Neural cell (in vitro differentiated cells): ENCODE measurements around the gene ME2. TPM values are rescaled to one million over a fixed set of nuclear protein-coding genes. Genes with fewer than 3 reads are reported as not detected.

Source experiments
- H2AFZ ChIP-seq: fragments of 200-600, 300-800 bp; sonication (generic), shearing (Covaris generic); 2 replicates; pipeline ENCODE4 v1.6.0; 2014; ENCODE audit warnings: low read depth, mild to moderate bottlenecking, antibody characterized with exemption, low read length, moderate library complexity
- H3F3A ChIP-seq: fragments of 200-600 bp; shearing (Covaris generic); 2 replicates; pipeline ENCODE4 v1.6.1; 2016; ENCODE audit warnings: mild to moderate bottlenecking, moderate library complexity, mixed read lengths, antibody characterized with exemption, low read length; ENCODE audit not compliant: insufficient read depth, poor library complexity, severe bottlenecking
- H3K27ac ChIP-seq: fragments of 200-600, 300-800 bp; sonication (generic), shearing (Covaris generic); 2 replicates; pipeline ENCODE4 v1.5.1; 2014; ENCODE audit warnings: mild to moderate bottlenecking, low read length, moderate library complexity
- H3K27me3 ChIP-seq: fragments of 300-800, 200-600 bp; sonication (generic), shearing (Covaris generic); 2 replicates; pipeline ENCODE4 v1.6.0; 2014; ENCODE audit warnings: mild to moderate bottlenecking, low read depth, low read length, moderate library complexity; ENCODE audit not compliant: insufficient read depth
- H3K36me3 ChIP-seq: fragments of 300-800, 200-600 bp; sonication (generic), shearing (Covaris generic); 2 replicates; pipeline ENCODE4 v1.5.1; 2014; ENCODE audit warnings: mild to moderate bottlenecking, antibody characterized with exemption, low read length, moderate library complexity; ENCODE audit not compliant: insufficient read depth
- H3K4me2 ChIP-seq: fragments of 300-800, 200-600 bp; sonication (generic), shearing (Covaris generic); 2 replicates; pipeline ENCODE4 v1.6.0; 2014; ENCODE audit warnings: mild to moderate bottlenecking, low read length
- H3K4me3 ChIP-seq: fragments of 300-800, 200-600 bp; sonication (generic), shearing (Covaris generic); 2 replicates; pipeline ENCODE4 v1.5.1; 2014; ENCODE audit warnings: mild to moderate bottlenecking, low read length, moderate library complexity
- H3K79me2 ChIP-seq: fragments of 200-600 bp; shearing (Covaris generic); replicated peaks from 2 replicates; pipeline ENCODE4 v1.6.0; 2014; ENCODE audit warnings: mild to moderate bottlenecking, low read length, moderate library complexity; ENCODE audit not compliant: insufficient read depth
- H3K9ac ChIP-seq: fragments of 300-800, 200-600 bp; sonication (generic), shearing (Covaris generic); 2 replicates; pipeline ENCODE4 v1.6.1; 2016; ENCODE audit warnings: mild to moderate bottlenecking, low read length, mixed read lengths
- H3K9me2 ChIP-seq: fragments of 200-600 bp; shearing (Covaris generic); 2 replicates; pipeline ENCODE4 v1.6.1; 2016; ENCODE audit warnings: mild to moderate bottlenecking, low read length, mixed read lengths; ENCODE audit not compliant: insufficient read depth
- H3K9me3 ChIP-seq: fragments of 200-600, 300-800 bp; sonication (generic), shearing (Covaris generic); 2 replicates; pipeline ENCODE4 v1.6.1; 2016; ENCODE audit warnings: mild to moderate bottlenecking, mixed run types, low read length, moderate library complexity, mixed read lengths
- H4K20me1 ChIP-seq: fragments of 200-600 bp; shearing (Covaris generic); 2 replicates; pipeline ENCODE4 v1.6.1; 2016; ENCODE audit warnings: mild to moderate bottlenecking, mixed run types; ENCODE audit not compliant: insufficient read depth
- CTCF ChIP-seq: fragments of 450-650 bp; IDR thresholded peaks from 2 replicates; pipeline ENCODE4 v1.5.1; 2014; ENCODE audit warnings: antibody characterized with exemption, mild to moderate bottlenecking, moderate library complexity; ENCODE audit not compliant: poor library complexity, severe bottlenecking
- EP300 ChIP-seq: fragments of 450-650 bp; conservative IDR thresholded peaks from 2 replicates; pipeline ENCODE4 v1.6.1; 2014; ENCODE audit warnings: antibody characterized with exemption, mild to moderate bottlenecking, moderate library complexity; ENCODE audit not compliant: poor library complexity, severe bottlenecking
- EZH2 ChIP-seq: fragments of 200-600, 300-800 bp; shearing (Covaris generic), sonication (generic); IDR thresholded peaks from 2 replicates; pipeline ENCODE4 v1.6.1; 2014; ENCODE audit warnings: antibody characterized with exemption, low read length, borderline replicate concordance, mild to moderate bottlenecking; ENCODE audit not compliant: insufficient read depth, poor library complexity, severe bottlenecking
- MXI1 ChIP-seq: fragments of 450-650 bp; conservative IDR thresholded peaks from 2 replicates; pipeline ENCODE4 v1.6.1; 2014; ENCODE audit warnings: antibody characterized with exemption, mild to moderate bottlenecking; ENCODE audit not compliant: poor library complexity, severe bottlenecking
- POLR2AphosphoS5 ChIP-seq: IDR thresholded peaks from 2 replicates; pipeline ENCODE4 v1.6.1; 2012
- RAD21 ChIP-seq: fragments of 450-650 bp; conservative IDR thresholded peaks from 2 replicates; pipeline ENCODE4 v1.6.1; 2014; ENCODE audit warnings: antibody characterized with exemption, mild to moderate bottlenecking, moderate library complexity
- REST ChIP-seq: IDR thresholded peaks from 2 replicates; pipeline ENCODE4 v1.6.1; 2012; ENCODE audit warnings: borderline replicate concordance
- SMC3 ChIP-seq: fragments of 450-650 bp; conservative IDR thresholded peaks from 2 replicates; pipeline ENCODE4 v1.6.1; 2014; ENCODE audit warnings: antibody characterized with exemption, mild to moderate bottlenecking, moderate library complexity; ENCODE audit not compliant: poor library complexity
- TAF1 ChIP-seq: IDR thresholded peaks from 2 replicates; pipeline ENCODE4 v1.6.1; 2012; ENCODE audit warnings: low read depth
- polyA plus RNA-seq: library from polyadenylated mRNA; depleted of rRNA; stranded (reverse); fragments of >200 nt; gene quantifications from 2 replicates; pipeline ENCODE4 v1.2.3, GENCODE V29; 2014

The ME2 gene
- polyA plus RNA-seq, 1 donor from 2014 or later = 76.2 TPM

- Histone ChIP-seq H3F3A (no peaks in the 10 kb centered on the region), H3K79me2 (no peaks in the 10 kb centered on the region)
- no peak for TF ChIP-seq RAD21
- no peak for TF ChIP-seq TAF1
- TF ChIP-seq CTCF = no peak
- TF ChIP-seq MXI1 = no peak
Measured at GRCh38 chr18:50949185-50949584, 70.3 kb downstream of the ME2 start.

GRCh38 chr18:50950626-50951025 is 71.7 kb downstream of the ME2 start:
- H3K27ac ChIP-seq = no peak overlapping the region
- H3K9me3 ChIP-seq = no peaks in the 10 kb centered on the region
- no peaks in the 10 kb centered on the region for H4K20me1 ChIP-seq
- H3K9ac ChIP-seq = no peak overlapping the region
- H3F3A ChIP-seq = no peaks in the 10 kb centered on the region
- H3K4me2 ChIP-seq = no peak overlapping the region
- no peaks in the 10 kb centered on the region for H3K36me3 ChIP-seq
- no peaks in the 10 kb centered on the region for H3K9me2 ChIP-seq
- no peak overlapping the region for H3K4me3 ChIP-seq
- H3K27me3 ChIP-seq = no peaks in the 10 kb centered on the region
- no peak overlapping the region for H2AFZ ChIP-seq
- TF ChIP-seq MXI1 (no peak), REST (no peak), SMC3 (no peak), EP300 (no peak), EZH2 (no peak), CTCF (no peak), RAD21 (no peak), TAF1 (no peak), POLR2AphosphoS5 (no peak)
- H3K79me2 ChIP-seq = no peaks in the 10 kb centered on the region

More at GRCh38 chr18:50949185-50949584, 70.3 kb downstream of the ME2 start:
- Histone ChIP-seq H3K4me3 (no peak overlapping the region), H3K36me3 (no peaks in the 10 kb centered on the region), H2AFZ (no peak overlapping the region), H3K9me3 (no peaks in the 10 kb centered on the region), H3K9me2 (no peaks in the 10 kb centered on the region), H3K27me3 (no peaks in the 10 kb centered on the region), H3K9ac (no peak overlapping the region), H3K27ac (no peak overlapping the region), H3K4me2 (no peak overlapping the region), H4K20me1 (no peaks in the 10 kb centered on the region)
